Measurements from ENCODE around the gene AGAP3. TPM values are rescaled to one million over a fixed set of nuclear protein-coding genes. Genes with fewer than 3 reads are reported as not detected.

The AGAP3 gene
- polyA plus RNA-seq, 1 of the 3 experiments (the other 2 are of a cell fraction), result 126 TPM

GRCh38 chr7:151131592-151132293 is 45.5 kb downstream of the AGAP3 start:
- Histone ChIP-seq H2AFZ (ENCODE audit: low read depth) (no peak overlapping the region), H3K27me3 (ENCODE audit: insufficient read depth) (no peaks in the 10 kb centered on the region), H3K4me3 (ENCODE audit: low read depth in 2 of 2, low read length in 1 of 2) (no peak overlapping the region), H3K9ac (no peak overlapping the region), H3F3A (replicated peaks; ENCODE audit: insufficient read depth) (no peaks in the 10 kb centered on the region), H4K20me1 (ENCODE audit: insufficient read depth) (peaks cover 7% of the 10 kb centered on the region; the same call in 1 of the 2 replicates), H3K36me3 (replicated peaks in 1 of 2; ENCODE audit: control insufficient read depth in 1 of 2, insufficient read depth in 2 of 2, low read length in 1 of 2) (peaks cover 20 to 98% of the 10 kb centered on the region in 2 experiments), H3K4me1 (ENCODE audit: control insufficient read depth in 1 of 2, insufficient read depth in 2 of 2, low read depth in 1 of 2, low read length in 1 of 2) (peaks cover 0 to 34% of the 10 kb centered on the region in 2 experiments; a peak in 1 of 4 replicates), H3K9me2 (no peaks in the 10 kb centered on the region), H3K79me2 (ENCODE audit: insufficient read depth) (peaks cover 3% of the 10 kb centered on the region; the same call in 1 of the 2 replicates), H3K27ac (ENCODE audit: low read depth in 2 of 2, low read length in 1 of 2) (peak overlapping the region in 1 of 2 experiments; percentile 73; a peak in 2 of 4 replicates), H3K4me2 (no peak overlapping the region), H3K9me3 (no peaks in the 10 kb centered on the region)
- ChIA-PET POLR2A (interaction anchor here (0.9 to 1.0 kb wide), 2 partner anchors 11 to 35 kb away, joined by 3 read pairs; no protein-coding TSS in a partner anchor), CTCF (interaction anchor here (0.7 to 18.0 kb wide), 11 partner anchors 8 to 112 kb away, joined by 3 to 243 read pairs (median 7); partner anchors contain the start of gene GBX1)
- DNase-seq, result peak; percentile 87
- WGBS (ENCODE audit: low lambda C conversion rate), result 77% methylated on average over 15 of the region's 19 CpGs
- TF ChIP-seq EP300 (IDR thresholded peaks at IDR 0.05; ENCODE audit: borderline replicate concordance in 1 of 2, low read depth in 1 of 2, low read length in 1 of 2) (no peak), MXI1 (IDR thresholded peaks at IDR 0.05; ENCODE audit: low read depth, low read length) (peak; percentile 31; the same call in 1 of the 2 replicates), CHD2 (IDR thresholded peaks at IDR 0.05; ENCODE audit: low read length, partially characterized antibody) (no peak), GATA2 (CRISPR knock-in tag; IDR thresholded peaks at IDR 0.05) (peak; percentile 72)

GRCh38 chr7:151132461-151133205 is 46.4 kb downstream of the AGAP3 start:
- H3K27ac ChIP-seq (ENCODE audit: low read depth in 2 of 2, low read length in 1 of 2), result peak overlapping the region in 1 of 2 experiments; percentile 73; a peak in 1 of 4 replicates

More at GRCh38 chr7:151132461-151133205, 46.4 kb downstream of the AGAP3 start:
- ChIA-PET CTCF (interaction anchor here (1.4 to 18.0 kb wide), 7 partner anchors 9 to 41 kb away, joined by 4 to 243 read pairs (median 7); partner anchors contain the start of gene GBX1), POLR2A (no interaction called here)
- Histone ChIP-seq H3K9ac (no peak overlapping the region), H3K4me1 (ENCODE audit: control insufficient read depth in 1 of 2, insufficient read depth in 2 of 2, low read depth in 1 of 2, low read length in 1 of 2) (peaks cover 0 to 34% of the 10 kb centered on the region in 2 experiments; a peak in 1 of 4 replicates), H4K20me1 (ENCODE audit: insufficient read depth) (peaks cover 3% of the 10 kb centered on the region; the same call in 1 of the 2 replicates), H3K4me3 (ENCODE audit: low read depth in 2 of 2, low read length in 1 of 2) (no peak overlapping the region), H3F3A (replicated peaks; ENCODE audit: insufficient read depth) (no peaks in the 10 kb centered on the region), H3K27me3 (ENCODE audit: insufficient read depth) (no peaks in the 10 kb centered on the region), H2AFZ (ENCODE audit: low read depth) (no peak overlapping the region), H3K4me2 (no peak overlapping the region), H3K36me3 (replicated peaks in 1 of 2; ENCODE audit: control insufficient read depth in 1 of 2, insufficient read depth in 2 of 2, low read length in 1 of 2) (peaks cover 20 to 96% of the 10 kb centered on the region in 2 experiments), H3K79me2 (ENCODE audit: insufficient read depth) (no peaks in the 10 kb centered on the region), H3K9me3 (no peaks in the 10 kb centered on the region), H3K9me2 (no peaks in the 10 kb centered on the region)
- TF ChIP-seq RCOR1 (IDR thresholded peaks at IDR 0.05; ENCODE audit: low read length), result no peak
- TF ChIP-seq GATA2 (CRISPR knock-in tag; IDR thresholded peaks at IDR 0.05), result no peak
- no peak for TF ChIP-seq TCF12 (IDR thresholded peaks at IDR 0.05)
- TF ChIP-seq FOXM1 (IDR thresholded peaks at IDR 0.05; ENCODE audit: low read depth), result no peak
- TF ChIP-seq REST (IDR thresholded peaks at IDR 0.05; ENCODE audit: low read depth, low read length), result no peak
- no peak for TF ChIP-seq MEF2A (IDR thresholded peaks at IDR 0.05; ENCODE audit: borderline replicate concordance, low read depth)
- TF ChIP-seq EZH2phosphoT487 (IDR thresholded peaks at IDR 0.05; ENCODE audit: borderline replicate concordance, low read depth), result no peak
- TF ChIP-seq JUND (IDR thresholded peaks at IDR 0.05), result no peak
- 97% methylated on average over 12 of the region's 21 CpGs for WGBS (ENCODE audit: low lambda C conversion rate)
- no peak for DNase-seq

Measured in SK-N-SH (cell line).